SK-N-MC (cell line): ENCODE results near the gene GAS2.
A peak's percentile ranks its signal among the peaks of the same experiment; 100 is the strongest.

ENCODE experiments used
- DNase-seq: peaks from one replicate; pipeline ENCODE4 v3.0.0-alpha.2; 2011; ENCODE audit warnings: low read depth, low spot score
- H3K27ac ChIP-seq: fragments of 200-600 bp; sonication (generic); 2 replicates; pipeline ENCODE4 v1.5.1; 2016; ENCODE audit warnings: mixed run types
- H3K36me3 ChIP-seq: fragments of 200-600 bp; sonication (generic); 2 replicates; pipeline ENCODE4 v1.6.1; 2017; ENCODE audit warnings: antibody characterized with exemption, low read length, mixed read lengths; ENCODE audit not compliant: insufficient read depth
- H3K4me3 ChIP-seq: fragments of 200-600 bp; sonication (generic); 2 replicates; pipeline ENCODE4 v1.5.1; 2016
- H3K9ac ChIP-seq: fragments of 200-600 bp; sonication (generic); 2 replicates; pipeline ENCODE4 v1.8.0; 2017; ENCODE audit warnings: mixed run types, mixed read lengths; ENCODE audit not compliant: insufficient read length
- H3K9me3 ChIP-seq: fragments of 200-600 bp; sonication (generic); 2 replicates; pipeline ENCODE4 v1.6.1; 2017; ENCODE audit warnings: low read depth, mild to moderate bottlenecking, antibody characterized with exemption, low read length, moderate library complexity, mixed read lengths
- EZH2 ChIP-seq: fragments of 200-600 bp; sonication (generic); IDR thresholded peaks from one replicate; pipeline ENCODE4 v1.6.1; 2017; ENCODE audit warnings: antibody characterized with exemption
- FOXP2 ChIP-seq: optimal IDR thresholded peaks from 2 replicates; pipeline ENCODE3; 2011; ENCODE audit warnings: mild to moderate bottlenecking, moderate library complexity; ENCODE audit not compliant: insufficient read depth; ENCODE audit errors: extremely low read length, control extremely low read depth
- POLR2AphosphoS5 ChIP-seq: IDR thresholded peaks from 2 replicates; pipeline ENCODE4 v1.6.1; 2012; ENCODE audit warnings: mild to moderate bottlenecking, low read depth, low read length, borderline replicate concordance

GAS2 gene

GRCh38 chr11:22828373-22828772, 162.0 kb downstream of the GAS2 start:
- TF ChIP-seq POLR2AphosphoS5: no peak
- no peak for TF ChIP-seq EZH2
- no peak for TF ChIP-seq FOXP2
- Histone ChIP-seq H3K36me3 (peaks cover 21% of the 10 kb centered on the region), H3K27ac (no peak overlapping the region), H3K4me3 (peak overlapping the region; percentile 99), H3K9me3 (no peaks in the 10 kb centered on the region), H3K9ac (peak overlapping the region; percentile 80)
- no peak for DNase-seq

DNA sequence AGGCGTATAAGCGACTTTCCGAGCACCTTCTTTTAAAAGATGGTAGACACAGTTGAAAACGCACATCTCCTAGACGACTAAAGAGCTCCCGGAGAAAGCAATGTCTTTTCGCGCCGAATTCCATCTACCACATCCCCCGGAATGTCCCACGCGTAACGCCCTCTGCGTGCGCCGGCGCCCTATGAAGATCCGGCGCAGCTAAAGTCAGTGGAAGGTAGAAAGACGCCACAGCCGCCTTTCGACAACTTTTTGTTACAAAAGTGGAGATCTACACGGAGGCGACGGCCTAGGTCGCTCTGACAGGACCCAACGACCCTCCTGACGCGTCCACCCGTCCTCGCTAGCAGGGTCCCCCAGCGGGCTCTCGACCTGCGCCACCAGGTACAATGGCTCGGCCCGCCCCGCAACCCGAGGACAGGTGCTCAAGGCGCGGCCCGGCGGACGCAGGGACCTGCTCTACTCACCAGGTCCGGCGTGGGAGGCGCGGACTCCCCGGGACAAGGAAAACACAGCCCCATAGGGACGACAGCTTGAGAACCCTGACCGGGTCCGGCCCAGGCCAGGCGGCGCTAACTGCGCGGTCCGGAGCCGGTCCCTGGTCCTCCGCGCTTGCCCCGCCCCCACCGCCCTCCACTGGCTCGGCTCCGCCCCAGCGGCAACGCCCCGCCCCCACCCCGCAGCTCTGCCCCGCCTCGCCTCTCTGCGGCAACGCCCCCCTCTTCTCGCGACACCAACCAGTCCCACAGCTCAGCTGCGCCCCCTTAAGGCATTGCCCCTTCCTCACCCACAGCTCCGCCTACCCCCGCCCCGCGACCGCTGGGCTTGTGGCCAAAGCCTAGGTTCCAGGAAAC, 163.0 kb downstream of the GAS2 start, which contains the start of gene SVIP:
Gene SVIP (minus strand): TSS at position 571 of the 851 bp plus-strand sequence. CDS start 53 bp downstream, at position 518.
- Histone ChIP-seq H3K36me3 (peaks cover 21% of the 10 kb centered on the region), H3K27ac (no peak within 1 kb of the TSS; the same call in 1 of the 2 replicates), H3K9ac (peak within 1 kb of the TSS; percentile 80), H3K9me3 (no peaks in the 10 kb centered on the region), H3K4me3 (peak within 1 kb of the TSS; percentile 99)
- peak; percentile 65 for DNase-seq
- no peak for TF ChIP-seq EZH2
- peak; percentile 76 for TF ChIP-seq FOXP2
- TF ChIP-seq POLR2AphosphoS5: peak; percentile 62; the same call in 1 of the 2 replicates

DNA sequence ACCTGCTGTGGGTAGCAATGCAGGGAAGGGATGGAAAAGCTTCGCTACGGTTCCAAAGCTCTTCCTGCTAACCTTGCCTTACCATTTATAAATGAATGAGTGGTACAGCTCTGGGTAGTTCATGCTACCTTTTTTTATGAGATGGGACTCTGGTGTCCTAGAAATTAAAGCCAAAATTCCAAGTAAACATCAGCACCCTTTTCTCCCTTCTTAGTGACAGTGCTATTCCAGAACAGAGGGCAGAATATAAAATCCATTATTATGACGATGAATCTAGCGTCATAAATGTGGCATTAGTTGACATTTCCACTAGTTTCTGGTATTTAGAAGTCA, 163.6 kb downstream of the GAS2 start:
- H3K9ac ChIP-seq: no peak overlapping the region
- peak overlapping the region; percentile 99 for H3K4me3 ChIP-seq
- H3K27ac ChIP-seq: no peak overlapping the region
- TF ChIP-seq POLR2AphosphoS5: no peak
- TF ChIP-seq FOXP2: no peak
- TF ChIP-seq EZH2: no peak
- no peak for DNase-seq
- H3K36me3 ChIP-seq: peaks cover 16% of the 10 kb centered on the region
- H3K9me3 ChIP-seq: no peaks in the 10 kb centered on the region

DNA sequence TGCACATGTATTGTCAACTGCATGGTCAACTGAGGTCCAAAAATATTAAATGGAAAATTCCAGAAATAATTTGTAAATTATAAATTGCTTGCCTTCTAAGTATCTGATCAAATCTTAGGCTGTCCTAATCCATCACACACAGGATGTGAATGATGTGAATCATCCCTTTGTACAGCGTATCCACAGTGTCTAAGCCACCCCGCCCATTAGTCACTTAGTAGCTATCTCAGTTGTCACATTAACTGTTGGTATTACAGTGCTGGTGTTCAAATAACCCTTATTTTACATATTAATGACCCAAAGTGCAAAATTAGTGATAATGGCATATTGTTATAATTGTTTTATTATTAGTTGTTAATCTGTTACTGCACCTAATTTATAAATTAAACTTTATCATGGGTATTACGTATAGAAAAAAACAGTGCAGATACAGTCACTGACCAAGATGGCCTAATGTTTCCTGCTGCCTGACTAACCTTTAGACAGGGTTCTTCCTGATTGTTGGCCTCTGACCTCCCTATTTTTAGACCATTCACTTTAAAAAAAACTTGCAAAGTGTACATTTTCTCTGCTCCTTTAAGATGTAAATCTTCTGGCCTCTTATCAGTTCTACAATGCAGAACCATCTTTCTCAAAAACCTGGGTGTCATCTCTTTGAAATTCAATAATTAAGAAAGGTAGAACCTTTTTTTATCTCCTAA, 166.1 kb downstream of the GAS2 start:
- Histone ChIP-seq H3K4me3 (no peak overlapping the region), H3K9me3 (no peaks in the 10 kb centered on the region), H3K9ac (no peak overlapping the region), H3K36me3 (no peaks in the 10 kb centered on the region), H3K27ac (no peak overlapping the region)
- TF ChIP-seq POLR2AphosphoS5: no peak
- TF ChIP-seq EZH2: no peak
- DNase-seq: no peak

- Histone ChIP-seq H3K27ac (no peak overlapping the region), H3K9me3 (no peaks in the 10 kb centered on the region), H3K4me3 (no peak overlapping the region), H3K36me3 (no peaks in the 10 kb centered on the region), H3K9ac (no peak overlapping the region)
- no peak for TF ChIP-seq FOXP2
- DNase-seq: no peak
These were observed 180.3 kb downstream of the GAS2 start for GRCh38 chr11:22846726-22847125.

DNA sequence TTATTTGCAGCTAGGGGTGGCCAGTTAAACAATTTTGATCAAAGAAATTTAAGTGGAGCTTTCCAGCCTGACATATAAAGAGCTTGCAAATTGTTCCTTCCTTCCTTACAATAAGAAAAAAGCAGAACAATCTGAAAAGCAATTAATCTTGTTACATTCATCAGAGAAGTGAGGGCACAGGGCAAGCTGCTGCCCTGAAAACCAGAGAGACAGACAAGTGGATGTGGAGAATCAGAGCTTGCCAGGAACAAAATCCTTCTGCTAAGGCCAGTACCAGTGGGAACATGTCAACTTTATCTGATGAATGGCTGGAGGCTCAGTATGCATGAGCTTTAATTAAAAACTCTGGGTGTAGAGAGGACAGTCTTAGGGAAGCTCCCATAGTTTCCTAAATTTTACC, 185.1 kb downstream of the GAS2 start:
- TF ChIP-seq POLR2AphosphoS5 (no peak), FOXP2 (no peak), EZH2 (no peak)
- no peak overlapping the region for H3K27ac ChIP-seq
- no peak overlapping the region for H3K4me3 ChIP-seq
- DNase-seq: no peak
- no peak overlapping the region for H3K9ac ChIP-seq
- H3K9me3 ChIP-seq: no peaks in the 10 kb centered on the region
- no peaks in the 10 kb centered on the region for H3K36me3 ChIP-seq

DNA sequence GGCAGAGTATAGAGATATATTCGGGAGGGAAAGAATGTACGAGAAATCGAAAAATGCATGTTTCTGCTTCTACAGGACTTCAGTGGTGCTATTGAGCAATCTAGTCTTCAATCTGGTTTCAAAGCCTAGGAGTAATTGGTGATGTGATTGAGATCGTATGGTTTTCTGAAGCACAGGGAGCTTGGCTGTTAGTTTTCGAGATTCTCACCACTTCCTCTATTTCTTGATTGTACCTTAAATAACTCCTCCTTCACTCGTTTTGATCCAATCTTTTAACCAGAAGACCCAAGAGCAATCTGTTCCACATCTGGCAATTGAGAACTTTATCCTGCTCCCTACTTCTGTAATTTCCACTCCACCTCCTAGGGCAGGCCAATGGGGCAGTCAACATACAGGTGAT, 193.3 kb downstream of the GAS2 start:
- H3K36me3 ChIP-seq: no peaks in the 10 kb centered on the region
- no peak overlapping the region for H3K9ac ChIP-seq
- no peak overlapping the region for H3K4me3 ChIP-seq
- no peak overlapping the region for H3K27ac ChIP-seq
- no peak for TF ChIP-seq FOXP2
- no peaks in the 10 kb centered on the region for H3K9me3 ChIP-seq
- DNase-seq: no peak

DNA sequence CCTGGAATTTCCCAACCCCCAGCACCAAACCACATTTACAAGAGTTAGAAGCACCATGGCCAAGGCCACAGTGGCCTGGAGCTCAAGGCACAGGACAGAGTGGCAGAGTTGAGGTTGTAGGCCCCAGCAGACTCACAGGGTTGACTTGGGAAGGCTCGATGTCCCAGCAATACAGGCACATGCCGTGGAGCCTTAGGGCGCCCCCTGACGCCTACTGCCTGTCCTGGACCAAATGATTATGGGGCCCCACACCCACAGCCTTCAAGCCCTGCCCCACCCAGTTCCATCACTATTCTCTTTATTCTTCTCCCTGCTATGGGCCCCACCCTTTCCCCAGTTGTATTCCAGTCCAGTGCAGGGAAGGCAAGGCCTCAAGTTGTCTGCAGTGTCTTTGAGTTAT, 193.8 kb downstream of the GAS2 start, which contains the start of gene CCDC179:
Gene CCDC179 (minus strand): TSS at position 234 of the 400 bp plus-strand sequence. CDS start 53 bp downstream, at position 181.
- Histone ChIP-seq H3K27ac (no peak within 1 kb of the TSS), H3K4me3 (no peak within 1 kb of the TSS), H3K36me3 (no peaks in the 10 kb centered on the region), H3K9ac (no peak within 1 kb of the TSS), H3K9me3 (no peaks in the 10 kb centered on the region)
- TF ChIP-seq POLR2AphosphoS5: no peak
- no peak for TF ChIP-seq FOXP2
- TF ChIP-seq EZH2: no peak
- DNase-seq: no peak
